HEK293 (cell line): ENCODE results near the gene HEG1.

Experiments used
- ZNF26 ChIP-seq: fragments of 450-650 bp; formaldehyde crosslinking; IDR thresholded peaks from 2 replicates; pipeline ENCODE4 v1.5.1; 2016; ENCODE audit warnings: missing biosample characterization, missing genetic modification characterization
- ZNF768 ChIP-seq: fragments of 450-650 bp; formaldehyde crosslinking; IDR thresholded peaks from 2 replicates; pipeline ENCODE4 v1.5.1; 2018; ENCODE audit warnings: missing biosample characterization, mild to moderate bottlenecking, missing genetic modification characterization

- TF ChIP-seq ZNF768 (tag by site-specific recombination) (no peak), ZNF26 (tag by site-specific recombination) (no peak)
These were observed 36.5 kb downstream of the HEG1 start for GRCh38 chr3:125019271-125019670.
